MM.1S (cell line): Measurements from ENCODE around the gene TNIK.

Experiments used
- DNase-seq: peaks from one replicate; pipeline ENCODE4 v3.0.0-alpha.2; 2015
- H2AFZ ChIP-seq: fragments of 300-600 bp; sonication (generic); 2 replicates; pipeline ENCODE4 v1.6.0; 2016; ENCODE audit warnings: antibody characterized with exemption, low read length
- H3F3A ChIP-seq: fragments of 300-600 bp; sonication (generic); 2 replicates; pipeline ENCODE4 v1.6.1; 2016; ENCODE audit warnings: mild to moderate bottlenecking, antibody characterized with exemption, low read length, moderate library complexity, mixed read lengths; ENCODE audit not compliant: insufficient read depth
- H3K27ac ChIP-seq: fragments of 300-600 bp; sonication (generic); 2 replicates; pipeline ENCODE4 v1.5.1; 2016; ENCODE audit warnings: mild to moderate bottlenecking, low read length
- H3K27me3 ChIP-seq: fragments of 300-600 bp; sonication (generic); replicated peaks from 2 replicates; pipeline ENCODE4 v1.6.0; 2016; ENCODE audit warnings: low read length; ENCODE audit not compliant: insufficient read depth
- H3K36me3 ChIP-seq: fragments of 300-600 bp; sonication (generic); replicated peaks from 2 replicates; pipeline ENCODE4 v1.6.1; 2016; ENCODE audit warnings: mild to moderate bottlenecking, low read length, mixed read lengths; ENCODE audit not compliant: insufficient read depth
- H3K4me1 ChIP-seq: fragments of 300-600 bp; sonication (generic); 2 replicates; pipeline ENCODE4 v1.6.1; 2016; ENCODE audit warnings: low read length, mixed read lengths
- H3K4me2 ChIP-seq: fragments of 300-600 bp; sonication (generic); 2 replicates; pipeline ENCODE4 v1.6.0; 2016; ENCODE audit warnings: low read depth, low read length
- H3K4me3 ChIP-seq: fragments of 300-600 bp; sonication (generic); 2 replicates; pipeline ENCODE4 v1.5.1; 2016; ENCODE audit warnings: low read length, mixed read lengths
- H3K79me2 ChIP-seq: fragments of 300-600 bp; sonication (generic); 2 replicates; pipeline ENCODE4 v1.6.1; 2016; ENCODE audit warnings: mixed run types, low read length, mixed read lengths
- H3K9ac ChIP-seq: fragments of 300-600 bp; sonication (generic); 2 replicates; pipeline ENCODE4 v1.6.1; 2016; ENCODE audit warnings: low read length, mixed read lengths
- H3K9me2 ChIP-seq: fragments of 300-600 bp; sonication (generic); replicated peaks from 2 replicates; pipeline ENCODE4 v1.6.1; 2016; ENCODE audit warnings: mild to moderate bottlenecking, low read length, mixed read lengths; ENCODE audit not compliant: insufficient read depth
- H3K9me3 ChIP-seq: fragments of 300-600 bp; sonication (generic); replicated peaks from 2 replicates; pipeline ENCODE4 v1.6.1; 2016; ENCODE audit warnings: mild to moderate bottlenecking, low read length, mixed read lengths; ENCODE audit not compliant: insufficient read depth
- H4K20me1 ChIP-seq: fragments of 300-600 bp; sonication (generic); 2 replicates; pipeline ENCODE4 v1.6.1; 2016; ENCODE audit warnings: mild to moderate bottlenecking, low read length, moderate library complexity, mixed read lengths; ENCODE audit not compliant: insufficient read depth
- EZH2 ChIP-seq: fragments of 300-600 bp; sonication (generic); optimal IDR thresholded peaks from 2 replicates; pipeline ENCODE3; 2017; ENCODE audit warnings: low read depth, mild to moderate bottlenecking, antibody characterized with exemption, low read length, mixed read lengths
- EZH2phosphoT487 ChIP-seq: fragments of 300-600 bp; sonication (generic); IDR thresholded peaks from 2 replicates; pipeline ENCODE4 v1.6.1; 2018; ENCODE audit warnings: antibody characterized with exemption, low read length
- TF ChIP-seq, protein P1 (sequence below): fragments of 300-600 bp; sonication (generic); IDR thresholded peaks from 2 replicates; pipeline ENCODE4 v1.5.1; 2016; ENCODE audit warnings: antibody characterized with exemption, low read length, mixed read lengths

Gene TNIK

DNA sequence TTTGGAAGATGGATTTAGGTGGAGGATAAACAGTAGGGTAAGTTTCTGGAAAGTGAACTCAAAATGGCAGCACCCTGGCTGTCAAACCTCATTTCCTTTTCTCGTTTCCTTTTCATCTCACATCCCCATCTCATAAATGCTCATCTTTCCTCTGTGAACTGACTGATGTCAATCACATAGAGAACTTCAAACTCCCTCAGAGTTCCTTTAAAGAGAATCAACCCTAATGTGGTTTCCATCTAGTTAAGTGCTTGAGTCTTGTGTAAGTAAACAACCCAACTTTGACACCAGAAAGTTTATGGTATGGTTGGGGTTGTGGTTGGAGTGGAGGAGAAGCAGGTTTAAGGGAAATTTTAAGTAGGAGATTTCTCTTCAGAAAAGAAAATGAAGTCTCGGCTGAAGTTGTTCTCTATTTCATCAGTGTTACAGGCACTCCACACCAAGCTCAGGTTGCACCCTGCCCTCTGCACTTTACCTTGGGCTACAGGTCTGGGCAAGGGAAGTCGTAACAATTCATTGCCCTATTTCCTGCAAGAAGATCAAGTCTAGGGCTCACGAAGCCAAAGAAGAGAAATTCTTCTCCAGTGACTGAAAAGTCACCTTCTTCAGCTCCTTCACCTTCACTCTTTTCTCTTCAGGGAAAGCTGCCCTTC lies 34.4 kb upstream of the TNIK start:
- no peaks in the 10 kb centered on the region for H3K9me3 ChIP-seq

DNA sequence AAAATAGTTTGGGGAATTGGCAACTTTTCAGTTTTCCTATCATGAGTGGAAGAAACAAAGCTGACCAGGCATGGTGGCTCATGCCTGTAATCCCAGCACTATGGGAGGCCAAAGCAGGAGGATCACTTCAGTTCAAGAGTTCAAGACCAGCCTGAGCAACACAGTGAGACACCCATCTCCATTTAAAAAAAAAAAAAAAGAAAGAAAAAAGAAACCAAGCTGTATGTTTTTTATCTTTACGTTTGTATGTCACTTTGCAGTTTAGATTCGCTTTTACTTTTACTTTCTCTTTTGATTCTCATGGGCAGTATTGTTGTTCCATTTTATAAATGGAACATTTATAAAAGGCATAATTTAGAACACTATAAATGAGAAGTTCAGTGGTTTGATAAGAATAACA lies 31.2 kb upstream of the TNIK start:
- Histone ChIP-seq H3K9ac (no peak overlapping the region; the same call in 1 of the 2 replicates), H3K9me2 (no peaks in the 10 kb centered on the region), H3K27ac (no peak overlapping the region), H3K4me1 (no peaks in the 10 kb centered on the region), H3K79me2 (no peaks in the 10 kb centered on the region), H2AFZ (peak overlapping the region; percentile 28), H3K36me3 (no peaks in the 10 kb centered on the region), H3K27me3 (no peaks in the 10 kb centered on the region), H3K4me2 (peak overlapping the region; percentile 22), H4K20me1 (no peaks in the 10 kb centered on the region), H3K4me3 (peak overlapping the region; percentile 29), H3F3A (no peaks in the 10 kb centered on the region), H3K9me3 (no peaks in the 10 kb centered on the region)
- TF ChIP-seq, protein P1, sequence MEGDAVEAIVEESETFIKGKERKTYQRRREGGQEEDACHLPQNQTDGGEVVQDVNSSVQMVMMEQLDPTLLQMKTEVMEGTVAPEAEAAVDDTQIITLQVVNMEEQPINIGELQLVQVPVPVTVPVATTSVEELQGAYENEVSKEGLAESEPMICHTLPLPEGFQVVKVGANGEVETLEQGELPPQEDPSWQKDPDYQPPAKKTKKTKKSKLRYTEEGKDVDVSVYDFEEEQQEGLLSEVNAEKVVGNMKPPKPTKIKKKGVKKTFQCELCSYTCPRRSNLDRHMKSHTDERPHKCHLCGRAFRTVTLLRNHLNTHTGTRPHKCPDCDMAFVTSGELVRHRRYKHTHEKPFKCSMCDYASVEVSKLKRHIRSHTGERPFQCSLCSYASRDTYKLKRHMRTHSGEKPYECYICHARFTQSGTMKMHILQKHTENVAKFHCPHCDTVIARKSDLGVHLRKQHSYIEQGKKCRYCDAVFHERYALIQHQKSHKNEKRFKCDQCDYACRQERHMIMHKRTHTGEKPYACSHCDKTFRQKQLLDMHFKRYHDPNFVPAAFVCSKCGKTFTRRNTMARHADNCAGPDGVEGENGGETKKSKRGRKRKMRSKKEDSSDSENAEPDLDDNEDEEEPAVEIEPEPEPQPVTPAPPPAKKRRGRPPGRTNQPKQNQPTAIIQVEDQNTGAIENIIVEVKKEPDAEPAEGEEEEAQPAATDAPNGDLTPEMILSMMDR: no peak
- TF ChIP-seq EZH2: no peak
- no peak for TF ChIP-seq EZH2phosphoT487
- peak; percentile 48 for DNase-seq

More for the DNA sequence above, 34.4 kb upstream of the TNIK start:
- Histone ChIP-seq H3K27ac (no peak overlapping the region), H3K79me2 (no peaks in the 10 kb centered on the region), H3K9ac (no peak overlapping the region), H4K20me1 (no peaks in the 10 kb centered on the region), H3K4me1 (no peaks in the 10 kb centered on the region), H3K36me3 (no peaks in the 10 kb centered on the region), H3K27me3 (no peaks in the 10 kb centered on the region), H3K4me3 (no peak overlapping the region), H3K4me2 (no peak overlapping the region), H2AFZ (no peak overlapping the region), H3F3A (no peaks in the 10 kb centered on the region), H3K9me2 (no peaks in the 10 kb centered on the region)
- no peak for DNase-seq
- TF ChIP-seq, protein P1: no peak
- no peak for TF ChIP-seq EZH2phosphoT487
- TF ChIP-seq EZH2: no peak

DNA sequence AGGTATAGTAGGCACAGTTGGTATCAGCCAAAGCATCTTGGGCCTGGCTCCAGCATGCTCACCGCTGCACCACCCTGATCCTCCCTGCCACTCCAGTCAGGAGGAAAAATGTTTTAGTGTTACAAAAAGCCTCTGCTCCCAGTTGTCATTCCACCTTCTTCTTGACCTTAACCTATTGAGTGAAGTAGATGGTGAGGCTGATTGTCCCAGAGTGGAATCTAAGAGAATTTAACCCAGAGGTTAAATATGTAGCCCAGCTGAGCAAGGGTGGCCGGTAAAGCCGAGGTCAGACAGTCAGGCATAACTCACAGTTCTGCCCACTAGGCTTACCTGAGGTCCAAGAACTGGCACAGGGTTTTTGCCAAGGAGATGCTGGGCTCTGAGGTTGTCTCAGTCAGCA lies 30.7 kb upstream of the TNIK start:
- peak overlapping the region; percentile 22; the same call in 1 of the 2 replicates for H3K4me2 ChIP-seq
- no peaks in the 10 kb centered on the region for H3K9me2 ChIP-seq
- H2AFZ ChIP-seq: peak overlapping the region; percentile 28
- H4K20me1 ChIP-seq: no peaks in the 10 kb centered on the region
- no peak overlapping the region for H3K27ac ChIP-seq
- TF ChIP-seq EZH2 (no peak), EZH2phosphoT487 (no peak)
- TF ChIP-seq, protein P1: no peak
- H3K27me3 ChIP-seq: no peaks in the 10 kb centered on the region
- no peaks in the 10 kb centered on the region for H3K9me3 ChIP-seq
- H3K4me1 ChIP-seq: no peaks in the 10 kb centered on the region
- H3F3A ChIP-seq: no peaks in the 10 kb centered on the region
- H3K36me3 ChIP-seq: no peaks in the 10 kb centered on the region
- no peaks in the 10 kb centered on the region for H3K79me2 ChIP-seq
- H3K9ac ChIP-seq: no peak overlapping the region
- no peak for DNase-seq
- H3K4me3 ChIP-seq: no peak overlapping the region
